ENCODE results near the gene ZPBP.

Gene ZPBP

DNA sequence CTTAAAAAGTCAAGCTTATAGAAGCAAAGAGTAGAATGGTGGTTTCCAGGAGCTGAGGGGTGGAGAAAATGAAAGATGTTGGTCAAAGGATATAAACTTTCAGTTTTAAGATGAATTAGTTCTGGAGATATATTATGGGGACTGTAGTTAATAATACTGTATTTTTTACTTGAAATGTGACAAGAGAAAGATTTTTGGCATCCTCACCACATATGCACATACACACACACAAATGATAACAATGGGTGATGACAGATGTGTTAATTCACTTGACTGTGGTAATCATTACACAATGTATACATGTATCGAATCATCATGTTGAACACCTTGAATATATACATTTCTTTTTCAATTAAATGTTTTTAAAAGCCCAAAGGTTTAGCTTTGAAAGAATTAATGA, 32.7 kb upstream of the ZPBP start:
- no peak overlapping the region for H3K4me3 ChIP-seq (ENCODE audit: control insufficient read depth, low read depth, low read length)
- TF ChIP-seq, protein P1, sequence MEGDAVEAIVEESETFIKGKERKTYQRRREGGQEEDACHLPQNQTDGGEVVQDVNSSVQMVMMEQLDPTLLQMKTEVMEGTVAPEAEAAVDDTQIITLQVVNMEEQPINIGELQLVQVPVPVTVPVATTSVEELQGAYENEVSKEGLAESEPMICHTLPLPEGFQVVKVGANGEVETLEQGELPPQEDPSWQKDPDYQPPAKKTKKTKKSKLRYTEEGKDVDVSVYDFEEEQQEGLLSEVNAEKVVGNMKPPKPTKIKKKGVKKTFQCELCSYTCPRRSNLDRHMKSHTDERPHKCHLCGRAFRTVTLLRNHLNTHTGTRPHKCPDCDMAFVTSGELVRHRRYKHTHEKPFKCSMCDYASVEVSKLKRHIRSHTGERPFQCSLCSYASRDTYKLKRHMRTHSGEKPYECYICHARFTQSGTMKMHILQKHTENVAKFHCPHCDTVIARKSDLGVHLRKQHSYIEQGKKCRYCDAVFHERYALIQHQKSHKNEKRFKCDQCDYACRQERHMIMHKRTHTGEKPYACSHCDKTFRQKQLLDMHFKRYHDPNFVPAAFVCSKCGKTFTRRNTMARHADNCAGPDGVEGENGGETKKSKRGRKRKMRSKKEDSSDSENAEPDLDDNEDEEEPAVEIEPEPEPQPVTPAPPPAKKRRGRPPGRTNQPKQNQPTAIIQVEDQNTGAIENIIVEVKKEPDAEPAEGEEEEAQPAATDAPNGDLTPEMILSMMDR (conservative IDR thresholded peaks at IDR 0.05; ENCODE audit: control insufficient read depth, insufficient read depth, low read depth, low read length), result no peak
- DNase-seq (ENCODE audit: low read depth), result no peak

DNA sequence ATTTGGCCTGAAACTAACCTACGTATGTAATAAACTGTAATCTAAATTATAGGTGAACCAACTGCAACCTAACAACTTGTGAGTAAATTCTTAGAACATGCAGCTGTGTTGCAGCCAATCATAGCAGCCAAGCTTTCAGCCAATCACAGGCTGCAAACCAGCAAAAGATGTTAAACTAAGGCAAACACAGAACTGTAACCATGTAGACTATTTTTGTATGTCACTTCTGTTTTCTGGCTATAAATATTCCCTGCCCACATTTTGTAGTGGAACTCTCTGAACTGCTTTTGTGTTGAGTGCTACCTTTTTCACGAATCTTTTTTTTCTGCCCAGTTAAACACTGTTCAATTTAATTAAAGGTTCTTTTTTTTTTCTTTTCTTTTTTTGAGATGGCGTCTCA, 28.2 kb upstream of the ZPBP start:
- H3K4me3 ChIP-seq (ENCODE audit: control insufficient read depth, low read depth, low read length), result no peak overlapping the region
- no peak for DNase-seq (ENCODE audit: low read depth)
- TF ChIP-seq, protein P1 (conservative IDR thresholded peaks at IDR 0.05; ENCODE audit: control insufficient read depth, insufficient read depth, low read depth, low read length), result no peak

DNA sequence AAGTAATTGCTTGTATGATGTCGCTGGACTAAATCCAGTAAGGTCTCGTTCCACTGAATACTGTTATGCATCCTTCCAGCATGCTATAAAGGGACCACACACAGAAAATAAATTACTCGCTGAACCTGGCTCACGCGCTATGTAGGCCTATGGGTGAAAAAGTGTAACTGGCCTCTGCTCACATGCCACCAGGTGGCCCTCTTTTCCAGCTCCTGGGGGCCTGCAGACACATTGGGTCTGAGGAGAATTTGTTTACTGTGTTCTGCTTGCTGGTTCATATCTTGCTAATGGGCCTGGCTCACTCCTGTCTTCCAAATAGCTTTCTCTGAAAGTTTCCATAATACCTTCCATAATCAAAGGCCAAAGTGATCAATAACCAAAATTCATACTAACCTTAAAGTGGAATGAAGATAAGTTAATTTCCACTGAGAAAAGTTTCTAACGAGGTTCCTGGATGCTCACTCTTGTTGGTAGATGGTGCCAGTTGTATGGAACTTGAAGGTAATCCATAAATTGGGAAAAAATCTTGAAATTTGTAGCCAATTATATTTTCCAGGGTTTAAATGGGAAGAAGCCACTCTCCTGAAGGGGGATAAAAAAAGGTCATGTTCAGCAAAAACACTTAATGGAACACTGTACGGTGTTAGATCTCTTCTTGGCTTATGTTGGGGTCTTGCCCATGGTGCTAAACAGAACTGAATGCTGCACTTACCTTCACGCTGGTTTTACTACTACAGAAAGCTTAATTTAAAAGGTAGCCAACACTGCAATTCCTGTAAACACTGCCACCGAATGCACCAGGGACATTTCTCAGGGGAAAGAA, 27.0 kb upstream of the ZPBP start:
- no peak for DNase-seq (ENCODE audit: low read depth)
- TF ChIP-seq, protein P1 (conservative IDR thresholded peaks at IDR 0.05; ENCODE audit: control insufficient read depth, insufficient read depth, low read depth, low read length), result no peak
- H3K4me3 ChIP-seq (ENCODE audit: control insufficient read depth, low read depth, low read length), result no peak overlapping the region

DNA sequence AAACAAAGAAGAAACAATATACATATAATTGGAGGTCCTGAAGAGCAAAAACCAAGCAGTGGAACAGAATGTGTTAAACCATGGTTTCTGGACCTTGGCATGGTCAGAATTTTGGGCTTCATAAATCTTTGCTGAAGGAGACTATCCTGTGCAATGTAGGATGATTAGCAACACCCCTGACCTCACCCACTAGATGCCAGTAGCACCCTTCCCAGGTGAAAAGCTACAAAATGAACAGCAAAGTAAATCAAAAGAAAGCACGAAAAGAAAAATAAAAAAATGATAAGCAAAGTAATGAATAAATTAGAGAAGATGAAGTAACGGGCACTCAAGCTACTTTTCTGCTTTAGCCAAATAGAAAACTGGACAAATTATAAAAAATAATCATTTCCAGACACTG, 19.2 kb upstream of the ZPBP start:
- no peak for DNase-seq (ENCODE audit: low read depth)
- H3K4me3 ChIP-seq (ENCODE audit: control insufficient read depth, low read depth, low read length), result no peak overlapping the region
- TF ChIP-seq, protein P1 (conservative IDR thresholded peaks at IDR 0.05; ENCODE audit: control insufficient read depth, insufficient read depth, low read depth, low read length), result no peak

DNA sequence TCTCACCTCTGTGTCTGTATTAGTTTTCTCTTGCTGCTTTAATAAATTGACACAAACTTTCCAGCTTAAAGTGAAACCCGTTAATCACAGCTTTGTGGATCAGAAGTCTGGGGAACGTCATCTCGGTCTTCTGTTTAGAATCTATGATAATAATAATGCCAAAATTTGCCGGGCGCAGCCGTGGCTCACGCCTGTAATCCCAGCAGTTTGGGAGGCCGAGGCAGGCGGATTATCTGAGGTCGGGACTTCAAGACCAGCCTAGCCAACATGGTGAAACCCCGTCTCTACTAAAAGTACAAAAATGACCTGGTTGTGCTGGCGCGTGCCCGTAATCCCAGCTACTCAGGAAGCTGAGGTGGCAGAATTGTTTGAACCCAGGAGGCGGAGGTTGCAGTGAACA, 8.8 kb upstream of the ZPBP start:
- no peak for DNase-seq (ENCODE audit: low read depth)
- no peak overlapping the region for H3K4me3 ChIP-seq (ENCODE audit: control insufficient read depth, low read depth, low read length)
- TF ChIP-seq, protein P1 (conservative IDR thresholded peaks at IDR 0.05; ENCODE audit: control insufficient read depth, insufficient read depth, low read depth, low read length), result no peak

DNA sequence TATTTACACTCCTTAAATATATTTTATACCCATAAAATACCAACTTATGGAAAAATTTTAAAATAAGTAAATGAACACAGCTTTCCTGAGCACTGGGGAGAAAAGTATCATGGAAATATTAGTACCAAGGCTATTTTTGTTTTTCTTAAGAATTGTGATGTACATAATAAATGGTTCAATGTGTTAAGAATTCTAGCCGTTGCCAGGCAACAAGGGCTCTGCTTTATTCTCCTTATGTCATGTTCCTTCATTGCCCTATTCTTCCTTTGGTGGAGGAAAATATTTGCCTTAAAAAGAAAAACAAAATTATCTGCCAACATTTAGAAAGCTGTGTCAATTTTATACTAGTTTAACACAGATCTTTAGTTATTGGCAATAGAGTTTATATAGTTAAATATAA, 2.6 kb upstream of the ZPBP start:
- TF ChIP-seq, protein P1 (conservative IDR thresholded peaks at IDR 0.05; ENCODE audit: control insufficient read depth, insufficient read depth, low read depth, low read length), result no peak
- H3K4me3 ChIP-seq (ENCODE audit: control insufficient read depth, low read depth, low read length), result no peak overlapping the region
- no peak for DNase-seq (ENCODE audit: low read depth)
